ENCODE data around the gene ZNF512.

DNA sequence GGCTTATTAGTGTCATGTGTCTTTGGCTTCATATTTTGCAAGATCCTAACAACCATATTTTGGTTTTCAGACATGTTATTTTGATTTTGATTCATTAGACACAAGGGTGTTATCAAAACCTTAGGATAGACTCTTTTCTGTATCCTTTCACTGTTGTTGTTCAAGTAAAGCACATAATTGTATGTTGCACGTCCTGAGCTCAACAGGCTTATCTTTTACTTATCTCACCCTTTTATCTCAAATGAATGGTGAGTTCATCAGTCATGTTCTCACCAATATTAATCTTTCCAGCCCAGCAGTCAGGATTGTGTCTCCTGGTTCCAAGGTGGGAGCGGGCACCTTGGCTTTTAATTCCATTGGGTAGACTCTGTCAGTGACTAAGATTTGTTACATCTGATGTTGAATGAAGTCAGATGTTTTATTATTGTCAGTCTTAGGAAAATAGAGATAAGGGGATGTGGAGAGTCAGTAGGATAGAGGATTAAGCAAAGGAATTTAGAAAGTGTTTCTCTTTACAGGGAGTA, 57.9 kb downstream of the ZNF512 start:
- TF ChIP-seq SUZ12 (IDR thresholded peaks at IDR 0.05; ENCODE audit: extremely low read depth, insufficient read depth, insufficient read length): no peak
- TF ChIP-seq ZNF274 (IDR thresholded peaks at IDR 0.05; ENCODE audit: low read depth, low read length): no peak
- no peak for TF ChIP-seq YY1 (IDR thresholded peaks at IDR 0.05; ENCODE audit: insufficient read depth, insufficient read length)
